ENCODE measurements around the gene POLR1A.

GRCh38 chr2:86027196-86027921, 78.3 kb downstream of the POLR1A start:
- TF ChIP-seq, protein P1, sequence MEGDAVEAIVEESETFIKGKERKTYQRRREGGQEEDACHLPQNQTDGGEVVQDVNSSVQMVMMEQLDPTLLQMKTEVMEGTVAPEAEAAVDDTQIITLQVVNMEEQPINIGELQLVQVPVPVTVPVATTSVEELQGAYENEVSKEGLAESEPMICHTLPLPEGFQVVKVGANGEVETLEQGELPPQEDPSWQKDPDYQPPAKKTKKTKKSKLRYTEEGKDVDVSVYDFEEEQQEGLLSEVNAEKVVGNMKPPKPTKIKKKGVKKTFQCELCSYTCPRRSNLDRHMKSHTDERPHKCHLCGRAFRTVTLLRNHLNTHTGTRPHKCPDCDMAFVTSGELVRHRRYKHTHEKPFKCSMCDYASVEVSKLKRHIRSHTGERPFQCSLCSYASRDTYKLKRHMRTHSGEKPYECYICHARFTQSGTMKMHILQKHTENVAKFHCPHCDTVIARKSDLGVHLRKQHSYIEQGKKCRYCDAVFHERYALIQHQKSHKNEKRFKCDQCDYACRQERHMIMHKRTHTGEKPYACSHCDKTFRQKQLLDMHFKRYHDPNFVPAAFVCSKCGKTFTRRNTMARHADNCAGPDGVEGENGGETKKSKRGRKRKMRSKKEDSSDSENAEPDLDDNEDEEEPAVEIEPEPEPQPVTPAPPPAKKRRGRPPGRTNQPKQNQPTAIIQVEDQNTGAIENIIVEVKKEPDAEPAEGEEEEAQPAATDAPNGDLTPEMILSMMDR (IDR thresholded peaks at IDR 0.05; ENCODE audit: control extremely low read depth in 1 of 3, insufficient read depth in 1 of 3, low read depth in 1 of 3, low read length in 3 of 3): no peak
- TF ChIP-seq, protein P2, sequence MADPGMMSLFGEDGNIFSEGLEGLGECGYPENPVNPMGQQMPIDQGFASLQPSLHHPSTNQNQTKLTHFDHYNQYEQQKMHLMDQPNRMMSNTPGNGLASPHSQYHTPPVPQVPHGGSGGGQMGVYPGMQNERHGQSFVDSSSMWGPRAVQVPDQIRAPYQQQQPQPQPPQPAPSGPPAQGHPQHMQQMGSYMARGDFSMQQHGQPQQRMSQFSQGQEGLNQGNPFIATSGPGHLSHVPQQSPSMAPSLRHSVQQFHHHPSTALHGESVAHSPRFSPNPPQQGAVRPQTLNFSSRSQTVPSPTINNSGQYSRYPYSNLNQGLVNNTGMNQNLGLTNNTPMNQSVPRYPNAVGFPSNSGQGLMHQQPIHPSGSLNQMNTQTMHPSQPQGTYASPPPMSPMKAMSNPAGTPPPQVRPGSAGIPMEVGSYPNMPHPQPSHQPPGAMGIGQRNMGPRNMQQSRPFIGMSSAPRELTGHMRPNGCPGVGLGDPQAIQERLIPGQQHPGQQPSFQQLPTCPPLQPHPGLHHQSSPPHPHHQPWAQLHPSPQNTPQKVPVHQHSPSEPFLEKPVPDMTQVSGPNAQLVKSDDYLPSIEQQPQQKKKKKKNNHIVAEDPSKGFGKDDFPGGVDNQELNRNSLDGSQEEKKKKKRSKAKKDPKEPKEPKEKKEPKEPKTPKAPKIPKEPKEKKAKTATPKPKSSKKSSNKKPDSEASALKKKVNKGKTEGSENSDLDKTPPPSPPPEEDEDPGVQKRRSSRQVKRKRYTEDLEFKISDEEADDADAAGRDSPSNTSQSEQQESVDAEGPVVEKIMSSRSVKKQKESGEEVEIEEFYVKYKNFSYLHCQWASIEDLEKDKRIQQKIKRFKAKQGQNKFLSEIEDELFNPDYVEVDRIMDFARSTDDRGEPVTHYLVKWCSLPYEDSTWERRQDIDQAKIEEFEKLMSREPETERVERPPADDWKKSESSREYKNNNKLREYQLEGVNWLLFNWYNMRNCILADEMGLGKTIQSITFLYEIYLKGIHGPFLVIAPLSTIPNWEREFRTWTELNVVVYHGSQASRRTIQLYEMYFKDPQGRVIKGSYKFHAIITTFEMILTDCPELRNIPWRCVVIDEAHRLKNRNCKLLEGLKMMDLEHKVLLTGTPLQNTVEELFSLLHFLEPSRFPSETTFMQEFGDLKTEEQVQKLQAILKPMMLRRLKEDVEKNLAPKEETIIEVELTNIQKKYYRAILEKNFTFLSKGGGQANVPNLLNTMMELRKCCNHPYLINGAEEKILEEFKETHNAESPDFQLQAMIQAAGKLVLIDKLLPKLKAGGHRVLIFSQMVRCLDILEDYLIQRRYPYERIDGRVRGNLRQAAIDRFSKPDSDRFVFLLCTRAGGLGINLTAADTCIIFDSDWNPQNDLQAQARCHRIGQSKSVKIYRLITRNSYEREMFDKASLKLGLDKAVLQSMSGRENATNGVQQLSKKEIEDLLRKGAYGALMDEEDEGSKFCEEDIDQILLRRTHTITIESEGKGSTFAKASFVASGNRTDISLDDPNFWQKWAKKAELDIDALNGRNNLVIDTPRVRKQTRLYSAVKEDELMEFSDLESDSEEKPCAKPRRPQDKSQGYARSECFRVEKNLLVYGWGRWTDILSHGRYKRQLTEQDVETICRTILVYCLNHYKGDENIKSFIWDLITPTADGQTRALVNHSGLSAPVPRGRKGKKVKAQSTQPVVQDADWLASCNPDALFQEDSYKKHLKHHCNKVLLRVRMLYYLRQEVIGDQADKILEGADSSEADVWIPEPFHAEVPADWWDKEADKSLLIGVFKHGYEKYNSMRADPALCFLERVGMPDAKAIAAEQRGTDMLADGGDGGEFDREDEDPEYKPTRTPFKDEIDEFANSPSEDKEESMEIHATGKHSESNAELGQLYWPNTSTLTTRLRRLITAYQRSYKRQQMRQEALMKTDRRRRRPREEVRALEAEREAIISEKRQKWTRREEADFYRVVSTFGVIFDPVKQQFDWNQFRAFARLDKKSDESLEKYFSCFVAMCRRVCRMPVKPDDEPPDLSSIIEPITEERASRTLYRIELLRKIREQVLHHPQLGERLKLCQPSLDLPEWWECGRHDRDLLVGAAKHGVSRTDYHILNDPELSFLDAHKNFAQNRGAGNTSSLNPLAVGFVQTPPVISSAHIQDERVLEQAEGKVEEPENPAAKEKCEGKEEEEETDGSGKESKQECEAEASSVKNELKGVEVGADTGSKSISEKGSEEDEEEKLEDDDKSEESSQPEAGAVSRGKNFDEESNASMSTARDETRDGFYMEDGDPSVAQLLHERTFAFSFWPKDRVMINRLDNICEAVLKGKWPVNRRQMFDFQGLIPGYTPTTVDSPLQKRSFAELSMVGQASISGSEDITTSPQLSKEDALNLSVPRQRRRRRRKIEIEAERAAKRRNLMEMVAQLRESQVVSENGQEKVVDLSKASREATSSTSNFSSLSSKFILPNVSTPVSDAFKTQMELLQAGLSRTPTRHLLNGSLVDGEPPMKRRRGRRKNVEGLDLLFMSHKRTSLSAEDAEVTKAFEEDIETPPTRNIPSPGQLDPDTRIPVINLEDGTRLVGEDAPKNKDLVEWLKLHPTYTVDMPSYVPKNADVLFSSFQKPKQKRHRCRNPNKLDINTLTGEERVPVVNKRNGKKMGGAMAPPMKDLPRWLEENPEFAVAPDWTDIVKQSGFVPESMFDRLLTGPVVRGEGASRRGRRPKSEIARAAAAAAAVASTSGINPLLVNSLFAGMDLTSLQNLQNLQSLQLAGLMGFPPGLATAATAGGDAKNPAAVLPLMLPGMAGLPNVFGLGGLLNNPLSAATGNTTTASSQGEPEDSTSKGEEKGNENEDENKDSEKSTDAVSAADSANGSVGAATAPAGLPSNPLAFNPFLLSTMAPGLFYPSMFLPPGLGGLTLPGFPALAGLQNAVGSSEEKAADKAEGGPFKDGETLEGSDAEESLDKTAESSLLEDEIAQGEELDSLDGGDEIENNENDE (IDR thresholded peaks at IDR 0.05; ENCODE audit: insufficient replicate concordance, low read length): no peak
- TF ChIP-seq POLR2A (IDR thresholded peaks at IDR 0.05; ENCODE audit: control extremely low read depth in 1 of 2, low read depth in 2 of 2, low read length in 2 of 2) (no peak), TCF12 (IDR thresholded peaks at IDR 0.05; ENCODE audit: low read depth, low read length) (no peak)

Data from H1 (cell line).